GM21526 (cell line): ENCODE measurements around the gene ZCCHC8.
A peak's percentile ranks its signal among the peaks of the same experiment; 100 is the strongest.

Source experiments
- ATAC-seq: cut with Tn5 transposase; IDR thresholded peaks from one replicate; pipeline ENCODE4 v1.9.1; 2021; ENCODE audit warnings: moderate library complexity; ENCODE audit not compliant: unreplicated experiment, low FRiP score

The ZCCHC8 gene

GRCh38 chr12:122500685-122501488, at the start of gene ZCCHC8:
TSS of gene ZCCHC8 (minus strand) at chr12:122500932. CDS start at chr12:122500840, 92 bp downstream.
- ATAC-seq = peak; percentile 88

- ATAC-seq = no peak
Observed at GRCh38 chr12:122547330-122547729, 46.6 kb upstream of the ZCCHC8 start.

GRCh38 chr12:122545855-122546254, 45.1 kb upstream of the ZCCHC8 start:
- ATAC-seq = no peak

- no peak for ATAC-seq
Observed at GRCh38 chr12:122544537-122544936, 43.8 kb upstream of the ZCCHC8 start.

GRCh38 chr12:122538496-122538895, 37.8 kb upstream of the ZCCHC8 start:
- no peak for ATAC-seq

GRCh38 chr12:122537021-122537420, 36.3 kb upstream of the ZCCHC8 start:
- ATAC-seq = no peak

GRCh38 chr12:122533856-122534255, 33.1 kb upstream of the ZCCHC8 start:
- ATAC-seq = no peak

GRCh38 chr12:122528992-122529391, 28.3 kb upstream of the ZCCHC8 start:
- ATAC-seq = no peak

- ATAC-seq = no peak
Observed at GRCh38 chr12:122528582-122528981, 27.9 kb upstream of the ZCCHC8 start.

GRCh38 chr12:122527478-122527944, 26.8 kb upstream of the ZCCHC8 start:
- no peak for ATAC-seq

GRCh38 chr12:122526683-122527477, 26.1 kb upstream of the ZCCHC8 start, which contains the start of the genes KNTC1 and RSRC2:
TSS of gene KNTC1 (plus strand) at chr12:122527249. CDS start at chr12:122530064, 2,815 bp downstream.
TSS of gene RSRC2 (minus strand) at chr12:122526936. CDS start at chr12:122526853, 83 bp downstream.
- ATAC-seq = peak; percentile 89

GRCh38 chr12:122523846-122524718, 23.4 kb upstream of the ZCCHC8 start:
- ATAC-seq = no peak

GRCh38 chr12:122523280-122523679, 22.5 kb upstream of the ZCCHC8 start:
- ATAC-seq = no peak

- ATAC-seq = no peak
Observed at GRCh38 chr12:122520676-122521075, 19.9 kb upstream of the ZCCHC8 start.

GRCh38 chr12:122519418-122519817, 18.7 kb upstream of the ZCCHC8 start:
- no peak for ATAC-seq

- ATAC-seq = no peak
Observed at GRCh38 chr12:122518908-122519307, 18.2 kb upstream of the ZCCHC8 start.

- no peak for ATAC-seq
Observed at GRCh38 chr12:122517877-122518276, 17.1 kb upstream of the ZCCHC8 start.

GRCh38 chr12:122516544-122517361, 16.0 kb upstream of the ZCCHC8 start:
- ATAC-seq = no peak

GRCh38 chr12:122515275-122515674, 14.5 kb upstream of the ZCCHC8 start:
- no peak for ATAC-seq
